ENCODE results near the gene CTDSP2. TPM values are rescaled to one million over a fixed set of nuclear protein-coding genes. Genes with fewer than 3 reads are reported as not detected.
A peak's percentile ranks its signal among the peaks of the same experiment; 100 is the strongest.
"Not testable (repeated sequence)": the region's sequence is repeated elsewhere in the genome, so short reads cannot be mapped to it uniquely, and the experiment has no call there.

The CTDSP2 gene
- total and polyA plus RNA-seq, 2 of the 8 experiments (the other 6 are each of a cell fraction or from before 2014, with no cell fraction given), result 71.3 to 91.7 TPM

- not testable (repeated sequence) for H2BK20ac ChIP-seq (ENCODE audit: low read length); H4K91ac ChIP-seq (replicated peaks; ENCODE audit: insufficient read length, low read length); DNase-seq (ENCODE audit: low read depth in 1 of 2, low spot score in 2 of 2); H2BK120ac ChIP-seq (replicated peaks; ENCODE audit: low read depth, low read length); H3K4me3 ChIP-seq (ENCODE audit: extremely low read depth in 1 of 4, insufficient read depth in 2 of 4, low read depth in 3 of 4, low read length in 4 of 4); FAIRE-seq; H3K36me3 ChIP-seq (ENCODE audit: control insufficient read depth in 2 of 4, insufficient read depth in 4 of 4, low read length in 3 of 4); H3K4me2 ChIP-seq (ENCODE audit: insufficient read depth in 1 of 2, low read depth in 2 of 2, low read length in 2 of 2); H4K20me1 ChIP-seq (replicated peaks in 1 of 2; ENCODE audit: control insufficient read depth in 1 of 2, insufficient read depth in 2 of 2, low read length in 2 of 2); H2BK12ac ChIP-seq (ENCODE audit: low read depth, low read length); H3K14ac ChIP-seq (ENCODE audit: insufficient read length); H4K5ac ChIP-seq (ENCODE audit: insufficient read length, low read depth, low read length); H4K8ac ChIP-seq (ENCODE audit: extremely low read depth, insufficient read depth, low read length); H3K23ac ChIP-seq (ENCODE audit: insufficient read length); H3K4ac ChIP-seq (replicated peaks; ENCODE audit: insufficient read length, low read depth, low read length); H2AFZ ChIP-seq (ENCODE audit: low read length); H3K79me1 ChIP-seq (ENCODE audit: low read depth, low read length); H3K18ac ChIP-seq (ENCODE audit: extremely low read depth, low read length); H3K27ac ChIP-seq (ENCODE audit: low read depth, low read length); H2AK5ac ChIP-seq (ENCODE audit: low read depth, low read length); H3K56ac ChIP-seq (replicated peaks; ENCODE audit: insufficient read length, low read depth, low read length); H2BK5ac ChIP-seq (ENCODE audit: low read depth, low read length); H3K9ac ChIP-seq (replicated peaks in 1 of 4; ENCODE audit: extremely low read depth in 1 of 4, low read depth in 3 of 4, low read length in 3 of 4); H3K9me3 ChIP-seq (ENCODE audit: insufficient read depth in 2 of 2, low read depth in 1 of 2, low read length in 1 of 2); H3K27me3 ChIP-seq (replicated peaks in 1 of 4; ENCODE audit: control insufficient read depth in 3 of 4, extremely low read depth in 1 of 4, insufficient read depth in 3 of 4, low read length in 3 of 4)
- peaks cover 15 to 32% (median 23%) of the 10 kb centered on the region in 4 experiments for H3K4me1 ChIP-seq (replicated peaks in 1 of 4; ENCODE audit: control insufficient read depth in 3 of 4, insufficient read depth in 4 of 4, low read length in 3 of 4)
- ChIA-PET CTCF (ENCODE audit: partially characterized antibody) (interaction anchor here (1.8 to 3.2 kb wide), 2 partner anchors 44 to 55 kb away, joined by 4 to 14 read pairs; no protein-coding TSS in a partner anchor), POLR2A (ENCODE audit: partially characterized antibody) (interaction anchor here (0.8 to 29.9 kb wide), 4 partner anchors 6 to 47 kb away, joined by 3 to 722 read pairs (median 452); partner anchors contain the start of gene CTDSP2)
- peaks cover 0 to 17% of the 10 kb centered on the region in 2 experiments; a peak in 2 of 4 replicates for H3K79me2 ChIP-seq (ENCODE audit: control insufficient read depth in 1 of 2, insufficient read depth in 2 of 2, low read length in 2 of 2)
- WGBS, 2 experiments (ENCODE audit: extremely low coverage in 1 of 2, insufficient coverage in 1 of 2, insufficient read length in 1 of 2, insufficient replicate concordance in 2 of 2, low coverage in 1 of 2, low lambda C conversion rate in 2 of 2, missing lambda C conversion rate in 1 of 2), result 93% methylated on average over 3 of the region's 3 CpGs; no CpG with 5 or more reads in 1 of the 2 experiments
- H2BK15ac ChIP-seq (ENCODE audit: low read length), result 0 out of 2 replicates have a peak overlapping the region, but pooled peaks have one; percentile 46
- H3K23me2 ChIP-seq (ENCODE audit: low read depth, low read length), result peaks cover 14% of the 10 kb centered on the region; the same call in 1 of the 2 replicates
Observed at GRCh38 chr12:57849447-57849846, 2.9 kb upstream of the CTDSP2 start.

All from H1 (cell line).